Lower lobe of right lung (tissue), 2 donors: ENCODE results near the gene HRG. TPM values are rescaled to one million over a fixed set of nuclear protein-coding genes. Genes with fewer than 3 reads are reported as not detected.
A peak's percentile ranks its signal among the peaks of the same experiment; 100 is the strongest.

Experiments used
- ATAC-seq, 2 donors: fragments of 200-7000 bp; cut with Tn5 transposase; one replicate each; pipeline ENCODE4 v1.9.1; 2020 to 2022; ENCODE audit warnings: mild to moderate bottlenecking in 2 of 2, moderate library complexity in 2 of 2
- DNase-seq: peaks from one replicate; pipeline ENCODE4 v3.0.0-alpha.2; 2020
- H3K27ac ChIP-seq: fragments of 200-600 bp; one replicate; pipeline ENCODE4 v1.8.0; 2022
- H3K27me3 ChIP-seq: fragments of 200-600 bp; one replicate; pipeline ENCODE4 v1.8.0; 2022; ENCODE audit warnings: low read depth
- H3K36me3 ChIP-seq: fragments of 200-600 bp; one replicate; pipeline ENCODE4 v1.8.0; 2022; ENCODE audit warnings: mild to moderate bottlenecking
- H3K4me1 ChIP-seq: fragments of 200-600 bp; one replicate; pipeline ENCODE4 v1.8.0; 2022
- H3K4me3 ChIP-seq: fragments of 200-600 bp; one replicate; pipeline ENCODE4 v1.8.0; 2022; ENCODE audit warnings: mild to moderate bottlenecking
- H3K9me3 ChIP-seq: fragments of 200-600 bp; one replicate; pipeline ENCODE4 v1.8.0; 2022
- intact Hi-C: fragments of 100-400 bp; cut with DNase I; formaldehyde crosslinking; loops from one replicate; pipeline ENCODE4 v1.11.0; 2022
- total RNA-seq: library from RNA; stranded (reverse); fragmentation: NEBNext Ultra II Directional; extraction: Animal tissue kit (Norgen Biotek cat#: 25700); gene quantifications from one replicate; pipeline ENCODE4 v1.2.1, GENCODE V29; 2021
- TF ChIP-seq, protein P1 (sequence below): fragments of 200-600 bp; IDR thresholded peaks from one replicate; pipeline ENCODE4 v1.8.0; 2022; ENCODE audit warnings: antibody characterized with exemption, mild to moderate bottlenecking
- donor health status: DM: no; HTN: yes; CAD: no; lungs with severe emphysema.

Gene HRG
- total RNA-seq, 1 donor from 2014 or later: not detected

GRCh38 chr3:186639778-186640472, 25.9 kb upstream of the HRG start, which contains the start of gene FETUB:
Gene FETUB, plus strand, starts transcription at chr3:186640399. Its CDS starts 62 bp downstream, at chr3:186640461.
- Histone ChIP-seq H3K9me3 (no peaks in the 10 kb centered on the region), H3K4me1 (no peaks in the 10 kb centered on the region), H3K4me3 (no peak within 1 kb of the TSS), H3K27ac (no peak within 1 kb of the TSS), H3K36me3 (no peaks in the 10 kb centered on the region), H3K27me3 (peaks cover 41% of the 10 kb centered on the region)
- intact Hi-C loops: no loop called here
- DNase-seq: no peak
- no peak for ATAC-seq
- TF ChIP-seq, protein P1, sequence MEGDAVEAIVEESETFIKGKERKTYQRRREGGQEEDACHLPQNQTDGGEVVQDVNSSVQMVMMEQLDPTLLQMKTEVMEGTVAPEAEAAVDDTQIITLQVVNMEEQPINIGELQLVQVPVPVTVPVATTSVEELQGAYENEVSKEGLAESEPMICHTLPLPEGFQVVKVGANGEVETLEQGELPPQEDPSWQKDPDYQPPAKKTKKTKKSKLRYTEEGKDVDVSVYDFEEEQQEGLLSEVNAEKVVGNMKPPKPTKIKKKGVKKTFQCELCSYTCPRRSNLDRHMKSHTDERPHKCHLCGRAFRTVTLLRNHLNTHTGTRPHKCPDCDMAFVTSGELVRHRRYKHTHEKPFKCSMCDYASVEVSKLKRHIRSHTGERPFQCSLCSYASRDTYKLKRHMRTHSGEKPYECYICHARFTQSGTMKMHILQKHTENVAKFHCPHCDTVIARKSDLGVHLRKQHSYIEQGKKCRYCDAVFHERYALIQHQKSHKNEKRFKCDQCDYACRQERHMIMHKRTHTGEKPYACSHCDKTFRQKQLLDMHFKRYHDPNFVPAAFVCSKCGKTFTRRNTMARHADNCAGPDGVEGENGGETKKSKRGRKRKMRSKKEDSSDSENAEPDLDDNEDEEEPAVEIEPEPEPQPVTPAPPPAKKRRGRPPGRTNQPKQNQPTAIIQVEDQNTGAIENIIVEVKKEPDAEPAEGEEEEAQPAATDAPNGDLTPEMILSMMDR: no peak

GRCh38 chr3:186640473-186640818, 25.4 kb upstream of the HRG start:
- intact Hi-C loops: no loop called here
- TF ChIP-seq, protein P1: no peak
- peak in 1 of 2 donors; percentile 36 for ATAC-seq
- H3K27me3 ChIP-seq: peaks cover 41% of the 10 kb centered on the region
- H3K4me3 ChIP-seq: no peak overlapping the region
- H3K27ac ChIP-seq: no peak overlapping the region
- no peaks in the 10 kb centered on the region for H3K9me3 ChIP-seq
- H3K36me3 ChIP-seq: no peaks in the 10 kb centered on the region
- no peaks in the 10 kb centered on the region for H3K4me1 ChIP-seq
- DNase-seq: no peak

- ATAC-seq: peak; percentile 67 to 79
- Histone ChIP-seq H3K27ac (no peak overlapping the region), H3K4me1 (no peaks in the 10 kb centered on the region), H3K27me3 (peaks cover 41% of the 10 kb centered on the region), H3K36me3 (no peaks in the 10 kb centered on the region), H3K4me3 (no peak overlapping the region), H3K9me3 (no peaks in the 10 kb centered on the region)
- TF ChIP-seq, protein P1: no peak
- no peak for DNase-seq
- intact Hi-C loops: no loop called here
These were observed 24.9 kb upstream of the HRG start for GRCh38 chr3:186640929-186641328.

DNA sequence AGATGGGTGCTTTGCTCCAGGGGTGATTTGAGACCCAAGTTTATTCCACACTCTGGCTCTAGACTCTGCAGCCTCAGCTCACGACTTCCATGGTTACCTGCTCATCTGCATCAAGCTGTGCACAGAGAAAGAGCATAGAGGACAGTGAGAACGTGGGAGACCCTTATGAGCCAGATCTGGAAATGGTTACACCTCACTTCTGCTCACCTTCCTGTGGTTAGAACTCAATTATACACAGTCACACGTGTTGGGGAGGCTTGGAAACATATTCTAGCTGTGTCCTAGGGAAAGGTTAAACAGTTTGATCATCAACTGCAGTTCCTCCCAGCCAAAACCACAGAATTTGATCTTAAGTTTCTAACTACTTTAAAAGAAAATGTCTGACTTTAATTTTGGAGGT, 23.8 kb upstream of the HRG start:
- intact Hi-C loops: no loop called here
- TF ChIP-seq, protein P1: no peak

GRCh38 chr3:186643493-186643892, 22.3 kb upstream of the HRG start:
- Histone ChIP-seq H3K27ac (no peak overlapping the region), H3K27me3 (peaks cover 29% of the 10 kb centered on the region), H3K4me1 (no peaks in the 10 kb centered on the region), H3K9me3 (no peaks in the 10 kb centered on the region), H3K4me3 (no peak overlapping the region), H3K36me3 (no peaks in the 10 kb centered on the region)
- intact Hi-C loops: no loop called here
- DNase-seq (no peak), ATAC-seq (no peak)
- TF ChIP-seq, protein P1: no peak

More for the DNA sequence above, 23.8 kb upstream of the HRG start:
- ATAC-seq (no peak), DNase-seq (no peak)
- Histone ChIP-seq H3K9me3 (no peaks in the 10 kb centered on the region), H3K4me1 (no peaks in the 10 kb centered on the region), H3K27ac (no peak overlapping the region), H3K4me3 (no peak overlapping the region), H3K36me3 (no peaks in the 10 kb centered on the region), H3K27me3 (peaks cover 37% of the 10 kb centered on the region)
